UCSD-AML1 (cell line): ENCODE results near the gene LITAFD.

Source experiments
- DNase-seq: peaks from one replicate; lab custom pipeline; 2025; ENCODE audit not compliant: unreplicated experiment; lab: John Stamatoyannopoulos, UW

LITAFD gene

DNA sequence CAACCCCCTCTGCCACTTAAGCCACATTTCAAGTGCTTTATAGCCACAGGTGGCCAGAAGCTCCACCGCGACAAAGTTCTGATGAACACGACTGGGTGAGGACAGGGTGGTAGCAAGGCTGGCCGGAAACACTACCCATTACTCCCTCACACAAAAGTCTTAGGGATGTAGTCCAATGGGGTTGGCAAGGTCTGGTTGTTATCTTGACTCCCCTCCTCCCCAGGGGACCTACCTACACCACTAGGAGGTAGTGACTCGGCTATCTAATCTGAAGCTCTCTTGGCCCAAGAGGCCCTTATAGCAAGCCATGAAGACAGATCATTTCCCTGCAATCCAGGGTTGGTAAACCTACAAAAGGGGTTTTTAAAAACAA is 8.4 kb downstream of the LITAFD start:
- DNase-seq: no peak

DNA sequence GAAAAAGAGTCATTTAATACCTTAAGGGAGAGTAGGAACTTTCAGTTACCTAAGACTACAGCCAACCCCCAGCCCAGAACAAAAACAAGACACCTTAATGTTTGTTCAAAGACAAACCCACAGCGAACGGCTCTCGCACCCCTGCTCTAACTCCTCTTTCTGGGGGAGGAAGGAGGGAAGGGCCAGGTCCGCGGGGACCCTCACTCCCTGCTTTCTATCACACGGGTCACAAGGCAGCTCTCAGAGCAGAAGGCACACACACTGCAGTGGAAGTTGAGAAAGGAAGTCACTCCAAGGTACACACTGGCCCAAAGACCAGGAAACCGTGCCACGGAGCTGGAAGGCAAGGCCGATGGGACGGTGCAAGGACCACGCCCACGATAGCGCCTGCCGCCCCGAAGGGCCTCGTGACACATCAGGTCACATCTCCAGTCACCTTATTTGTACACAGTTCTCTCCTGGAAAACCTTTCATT is 10.0 kb downstream of the LITAFD start:
- DNase-seq: no peak

DNA sequence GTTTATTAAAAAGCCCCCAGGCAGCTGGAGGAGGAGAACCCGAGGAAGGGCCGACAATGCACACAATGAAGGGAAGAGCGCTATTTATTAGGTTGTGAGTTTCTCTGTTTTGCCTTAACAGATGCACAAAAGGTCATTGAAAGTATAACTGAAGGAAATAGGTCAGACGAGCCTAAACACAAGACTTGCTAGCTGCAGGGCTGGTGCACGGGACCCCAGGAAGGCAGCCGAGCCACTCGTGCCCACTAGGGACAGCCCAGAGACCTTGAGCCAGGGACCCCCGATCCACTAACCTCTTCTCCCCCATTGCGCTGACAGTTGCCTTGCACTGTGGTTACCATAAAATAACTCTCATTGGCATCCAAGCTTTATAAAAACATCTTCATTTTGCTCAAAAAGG is 11.3 kb downstream of the LITAFD start:
- DNase-seq: no peak

DNA sequence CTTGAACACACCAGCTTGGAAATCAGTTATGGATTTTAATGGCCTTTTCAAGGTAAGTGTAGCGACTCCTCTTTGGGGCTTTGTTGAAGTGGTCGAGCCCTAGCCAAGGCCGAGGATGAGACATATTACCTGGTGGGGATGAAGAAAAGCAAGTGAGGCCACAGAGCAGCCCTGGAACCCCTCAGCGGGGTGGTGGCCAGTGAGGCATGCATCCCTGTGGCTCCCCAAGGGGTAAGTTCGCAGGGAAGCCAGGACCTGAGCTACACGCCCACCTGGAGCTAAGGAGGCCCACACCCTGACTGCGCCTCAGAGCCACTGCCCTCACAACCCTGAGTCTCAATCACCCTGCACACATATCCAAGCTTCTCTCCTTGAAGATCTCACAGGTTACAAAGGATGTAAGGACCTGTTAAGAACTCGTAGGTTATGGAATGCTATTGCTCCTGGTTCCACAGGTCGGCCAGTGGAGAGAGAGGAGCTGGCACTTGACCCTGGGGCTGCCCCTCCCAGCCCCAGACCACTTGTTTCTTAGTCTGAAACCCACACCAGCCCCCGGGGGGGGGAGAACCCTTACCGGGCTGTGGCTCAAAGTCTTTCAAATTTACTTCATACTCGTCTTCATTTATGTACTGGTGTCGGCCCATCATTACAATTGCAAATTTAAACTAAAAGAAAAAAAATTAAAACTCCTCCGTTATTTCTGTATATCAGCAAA is 12.0 kb downstream of the LITAFD start:
- no peak for DNase-seq

DNA sequence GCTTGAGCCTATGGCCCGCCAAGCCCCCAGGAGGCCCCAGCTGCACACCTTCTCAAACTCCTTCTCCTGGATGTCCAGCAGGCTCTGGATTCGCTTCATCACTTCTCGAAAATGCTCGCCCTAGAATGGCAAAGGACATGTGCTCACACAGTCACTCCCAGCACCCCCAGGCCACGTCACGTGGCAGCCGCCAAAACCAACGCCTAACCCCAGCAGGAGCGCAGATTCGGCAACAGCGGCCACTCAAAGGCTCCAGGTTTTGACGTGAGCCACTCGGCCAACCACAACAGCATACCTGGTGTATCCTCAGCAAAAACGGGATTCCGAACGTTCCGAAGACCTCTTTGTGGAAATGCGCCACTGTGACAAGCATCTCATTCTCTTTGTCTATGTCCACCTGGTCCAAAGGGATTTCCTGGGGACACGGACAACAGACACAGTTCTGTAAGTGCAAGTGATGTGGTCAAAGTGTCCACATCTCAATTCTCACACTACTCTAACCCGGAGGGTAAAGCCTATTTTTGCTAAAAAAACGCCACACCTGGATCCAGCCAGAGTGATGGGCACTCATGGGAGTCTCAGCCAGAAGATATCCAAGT is 12.7 kb downstream of the LITAFD start:
- no peak for DNase-seq

DNA sequence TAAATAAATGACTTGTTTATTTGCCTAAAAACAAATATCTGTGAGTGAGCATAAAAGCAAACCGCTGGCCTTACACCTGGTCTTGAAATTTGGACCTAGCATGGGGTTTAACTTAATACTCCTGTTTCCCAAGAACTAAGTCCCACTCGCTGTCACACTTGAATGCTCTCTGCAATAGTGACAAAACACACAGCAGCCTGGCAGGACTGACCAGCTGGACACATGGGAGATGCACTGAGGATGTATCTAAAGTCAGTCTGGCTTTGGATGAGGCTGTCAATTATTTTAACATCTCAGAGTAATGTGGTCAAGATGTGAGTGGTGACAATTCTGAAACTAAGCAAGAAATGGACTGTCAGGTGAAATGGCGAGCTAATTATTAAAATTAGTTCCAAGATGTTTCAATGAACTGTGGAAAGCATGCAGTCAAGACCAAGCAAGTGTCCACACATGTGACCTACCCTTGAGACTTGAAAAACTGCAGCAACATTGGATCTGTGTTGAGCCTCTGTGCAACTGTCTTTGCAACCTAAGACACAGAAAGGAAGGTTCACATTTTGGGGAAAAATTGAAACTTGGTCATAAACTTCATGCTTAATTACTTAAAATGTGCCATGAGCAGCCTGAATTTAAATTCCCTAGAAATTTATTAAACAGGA is 16.6 kb downstream of the LITAFD start:
- no peak for DNase-seq

DNA sequence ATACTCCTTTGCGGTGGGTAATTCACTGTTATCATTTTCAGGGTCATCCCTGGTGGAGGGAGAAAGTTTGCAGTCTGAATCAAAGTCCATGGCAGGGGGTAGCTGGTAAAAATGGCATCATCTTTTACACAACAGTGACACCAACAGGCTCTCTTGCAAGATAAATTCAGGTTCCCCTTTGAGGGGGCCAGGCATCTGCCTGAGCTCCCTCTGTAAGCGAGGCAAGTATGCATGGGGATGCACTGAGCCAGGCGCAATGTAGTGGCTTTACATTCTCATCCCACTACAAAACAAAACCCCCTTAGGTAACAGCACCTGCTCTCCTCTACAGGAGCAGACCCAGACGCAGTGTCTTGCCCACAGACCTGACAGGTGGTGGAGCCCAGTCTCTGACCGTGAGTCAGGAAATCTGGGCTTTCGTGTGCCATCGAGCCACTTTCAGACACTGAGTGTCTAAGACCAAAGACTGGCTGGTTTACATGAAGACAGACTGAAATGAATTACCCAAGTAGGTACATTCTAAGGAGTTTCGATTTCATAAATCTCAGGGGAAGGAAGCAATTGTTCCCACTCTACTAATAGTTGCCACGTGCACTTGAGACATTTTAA is 17.7 kb downstream of the LITAFD start:
- no peak for DNase-seq

DNA sequence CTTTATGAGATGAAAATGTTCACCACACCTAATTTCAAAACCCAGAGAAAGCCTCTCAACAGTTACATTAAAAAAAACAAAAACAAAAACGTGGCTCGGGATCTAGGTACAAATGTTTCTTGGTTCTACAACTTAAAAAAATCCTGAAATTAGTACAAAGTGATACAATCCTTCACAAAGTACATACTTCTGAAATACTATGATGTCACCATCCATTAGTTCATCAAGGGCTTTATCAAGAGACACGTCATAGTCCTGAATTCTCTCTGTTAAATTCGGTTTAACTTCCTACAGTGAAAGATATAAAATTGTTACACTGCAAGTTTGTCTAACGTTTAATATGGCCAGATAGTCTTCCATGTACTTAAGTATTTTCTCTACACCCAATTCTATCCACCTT is 18.2 kb downstream of the LITAFD start:
- DNase-seq: no peak

DNA sequence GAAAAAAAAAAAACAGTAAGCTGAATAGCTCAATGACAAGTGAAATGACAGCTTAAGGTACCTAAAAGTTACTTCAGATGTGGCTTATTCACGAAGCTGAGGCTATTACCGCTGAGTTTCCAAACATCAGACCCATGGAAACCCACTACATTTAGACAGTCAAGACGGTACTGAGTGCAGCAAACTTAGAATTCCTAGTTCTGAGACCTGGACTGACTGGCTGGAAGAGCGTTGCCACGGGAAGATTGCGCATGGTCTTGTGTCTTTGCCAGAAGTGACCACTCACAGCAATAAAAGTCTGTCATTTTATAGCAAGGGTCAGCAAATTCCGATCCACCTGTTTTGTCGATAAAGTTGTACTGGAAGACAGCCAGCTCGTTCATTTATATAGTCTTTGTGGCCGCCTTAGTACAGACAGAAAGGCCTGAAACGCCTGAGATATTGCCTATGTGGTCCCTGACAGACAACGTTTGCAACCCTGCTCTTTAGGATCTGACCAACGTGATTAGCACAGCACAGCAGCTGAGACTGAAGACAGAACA is 19.2 kb downstream of the LITAFD start:
- no peak for DNase-seq

DNA sequence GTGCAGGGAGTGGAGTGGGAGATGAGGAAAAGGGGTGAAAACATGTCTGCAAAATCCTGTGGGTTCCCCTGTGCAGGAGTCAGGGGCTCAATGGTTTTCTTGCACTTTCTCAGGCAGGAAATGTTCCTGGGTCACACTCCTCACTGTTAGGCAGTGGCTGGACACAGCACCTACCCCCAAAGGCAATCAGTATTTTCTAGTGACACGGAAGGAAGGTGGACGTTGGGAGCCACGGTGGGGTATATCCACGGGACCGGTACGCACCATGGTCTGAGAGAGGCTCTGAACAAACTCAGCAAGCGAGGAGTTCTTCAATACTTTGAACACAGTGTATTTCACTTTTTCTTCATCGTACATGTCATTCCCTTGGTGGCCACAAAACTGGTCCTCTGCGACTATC is 20.9 kb downstream of the LITAFD start:
- DNase-seq: no peak

DNA sequence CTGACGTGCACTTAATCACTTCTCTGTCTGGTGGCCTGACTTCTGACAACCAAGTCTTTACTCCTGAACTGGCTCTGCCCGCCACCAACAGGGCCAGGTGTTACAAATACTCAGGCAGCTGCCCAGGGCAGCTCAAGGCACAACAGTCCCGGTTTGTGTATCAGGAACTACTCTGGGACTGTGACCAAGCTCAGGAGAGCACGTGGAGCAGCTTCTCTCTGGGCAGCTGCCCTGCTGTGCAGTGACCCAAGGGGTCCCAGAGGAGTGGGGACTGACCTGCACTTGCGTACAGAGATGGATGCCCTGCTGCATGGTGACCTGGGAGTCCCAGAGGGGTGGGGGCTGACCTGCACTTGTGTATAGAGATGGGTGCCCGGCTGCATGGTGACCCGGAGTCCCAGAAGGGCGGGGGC is 21.9 kb downstream of the LITAFD start:
- no peak for DNase-seq

DNA sequence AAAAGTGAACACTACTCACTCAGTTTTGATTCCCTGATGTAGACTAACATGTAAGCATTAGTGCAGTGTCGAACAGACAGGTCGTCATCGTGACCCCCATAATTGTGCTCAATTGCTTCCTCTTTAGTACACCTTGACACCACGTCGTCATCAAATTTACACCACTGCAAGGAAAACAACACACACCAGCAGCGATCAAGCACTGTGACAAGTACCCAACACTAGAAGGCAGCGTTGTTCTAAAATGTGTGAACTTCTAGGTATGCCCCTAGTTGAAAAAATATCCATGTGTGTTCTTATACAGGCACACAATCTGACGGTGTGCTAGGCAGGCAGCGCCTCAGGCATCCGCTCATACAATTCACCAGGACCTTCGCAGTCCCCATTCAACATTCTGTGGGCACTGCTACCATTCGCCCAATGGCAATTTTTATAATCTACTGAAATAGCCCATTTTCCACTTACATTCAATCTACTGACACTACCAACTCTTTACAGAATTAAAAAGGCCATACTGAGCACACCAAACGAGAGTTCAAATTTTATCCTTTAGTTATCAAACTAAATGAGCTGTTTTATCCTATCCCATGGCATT is 23.1 kb downstream of the LITAFD start:
- no peak for DNase-seq

DNA sequence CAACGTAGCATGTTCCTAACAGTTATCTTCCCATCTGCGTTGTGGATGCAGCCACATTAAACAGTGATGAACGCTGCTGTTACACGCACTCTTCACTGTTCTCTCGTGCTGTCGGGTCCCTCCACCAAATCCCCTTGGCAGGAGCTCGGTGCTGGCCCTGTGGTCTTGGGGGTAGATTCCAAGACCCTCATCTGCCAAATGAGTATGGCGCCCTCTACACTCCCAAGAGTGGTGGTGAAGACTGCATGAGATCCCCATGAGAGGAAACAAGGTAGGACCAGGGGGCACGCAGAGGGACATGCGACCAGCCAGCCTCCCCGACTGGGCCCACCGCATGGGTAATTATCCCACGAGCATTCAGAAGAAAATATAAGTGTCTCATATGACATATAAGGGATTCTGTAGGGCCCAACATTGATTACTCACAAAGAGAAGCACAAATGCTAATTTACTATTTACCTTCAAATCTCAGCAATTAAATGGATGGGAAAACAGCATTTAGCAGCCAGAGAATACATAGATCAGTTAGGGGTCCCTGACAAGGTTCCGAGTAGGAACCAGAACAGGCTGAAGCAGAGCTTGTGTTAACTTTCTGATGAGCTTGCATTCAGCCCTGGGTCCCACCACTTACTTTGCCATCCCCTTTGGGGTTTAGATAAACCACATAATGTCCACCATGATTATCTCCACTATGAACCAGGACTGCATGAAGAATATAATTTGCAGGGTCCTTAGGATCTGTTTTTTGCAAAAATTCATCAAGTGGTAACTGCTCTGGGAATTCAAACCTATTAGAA is 23.8 kb downstream of the LITAFD start:
- DNase-seq: no peak

DNA sequence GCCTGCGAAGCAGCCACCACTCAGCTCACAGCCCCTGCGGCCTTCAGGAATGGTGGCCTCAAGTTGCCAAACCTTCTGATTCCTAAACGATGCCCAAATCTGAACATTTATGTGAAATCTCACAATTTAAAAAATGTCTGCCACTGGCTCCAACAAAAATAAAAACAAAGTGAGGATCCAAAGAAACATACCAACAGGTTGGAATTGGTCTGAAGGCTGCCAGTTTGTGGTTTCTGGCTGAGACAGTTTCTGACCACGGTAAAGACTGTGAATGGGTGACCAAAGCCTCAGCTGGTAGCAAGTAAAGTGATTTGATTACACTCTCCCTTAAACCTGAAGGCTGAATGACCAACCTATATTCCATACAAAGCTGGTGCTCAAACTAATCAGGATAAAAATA is 24.9 kb downstream of the LITAFD start:
- DNase-seq: no peak

DNA sequence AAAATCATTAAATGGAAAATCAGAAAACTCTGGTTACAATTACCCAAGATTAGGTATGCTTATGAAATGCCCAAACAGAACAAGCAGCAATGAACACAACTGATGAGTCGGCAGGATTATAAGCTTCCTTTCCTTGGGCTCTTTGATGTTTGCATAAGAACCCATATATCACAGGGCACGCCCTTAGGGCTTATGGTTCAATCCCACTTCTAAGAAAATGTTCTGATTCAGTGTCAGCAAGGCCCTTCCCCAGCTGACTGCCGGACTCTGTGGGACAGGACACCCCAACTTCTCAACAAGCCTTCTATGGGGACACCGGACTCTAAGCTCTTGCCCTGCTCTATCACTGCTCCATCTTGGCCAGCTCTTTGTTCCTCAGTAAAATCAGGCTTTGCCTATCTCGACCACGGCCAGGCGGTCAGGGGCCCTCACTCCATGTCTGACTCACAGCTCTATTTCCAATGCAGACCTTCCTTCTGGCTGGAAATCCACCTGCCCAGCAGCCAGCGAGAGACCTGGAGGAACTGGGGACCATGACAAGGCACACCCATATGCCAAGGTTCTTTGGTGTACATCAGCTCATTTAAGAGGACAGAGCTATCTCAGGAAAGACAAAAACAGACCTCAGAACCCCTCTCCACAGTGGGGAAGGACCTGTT is 26.8 kb downstream of the LITAFD start:
- no peak for DNase-seq

DNA sequence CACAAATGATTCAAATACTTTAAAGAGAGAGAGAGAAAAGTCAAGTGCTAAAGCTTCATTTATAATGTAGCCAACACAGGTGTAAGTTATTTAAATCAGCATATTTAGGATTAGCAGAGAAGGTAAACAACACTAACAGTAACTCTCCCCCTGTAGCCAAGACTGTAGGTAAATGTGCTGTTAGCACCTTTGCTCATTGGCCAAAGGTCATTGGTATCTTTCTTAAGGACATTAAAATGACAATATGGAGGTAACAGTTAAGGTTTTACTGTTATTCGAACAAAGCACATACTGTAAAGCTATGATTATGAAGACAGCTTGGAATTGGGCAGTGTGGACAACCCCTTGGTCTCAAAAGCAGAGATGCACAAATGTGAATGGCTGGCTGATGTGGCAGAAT is 28.7 kb downstream of the LITAFD start:
- DNase-seq: no peak

DNA sequence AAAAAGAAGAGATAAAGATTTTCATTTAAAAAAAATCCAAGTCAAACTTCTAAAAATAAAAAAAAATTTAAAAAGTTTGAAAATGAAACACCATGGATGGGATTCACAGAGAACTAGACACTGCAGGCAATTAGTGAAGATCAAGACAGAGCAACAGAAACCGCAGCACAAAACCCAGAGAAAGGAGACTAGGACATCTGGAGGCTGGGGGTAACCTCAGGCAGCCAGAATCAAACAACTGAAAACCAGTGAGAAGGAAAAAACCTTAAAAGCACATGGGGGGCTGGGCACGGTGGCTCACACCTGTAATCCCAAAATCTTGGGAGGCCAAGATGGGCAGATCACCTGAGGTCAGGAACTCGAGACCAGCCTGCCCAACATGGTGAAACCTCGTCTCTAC is 30.6 kb downstream of the LITAFD start:
- DNase-seq: no peak

DNA sequence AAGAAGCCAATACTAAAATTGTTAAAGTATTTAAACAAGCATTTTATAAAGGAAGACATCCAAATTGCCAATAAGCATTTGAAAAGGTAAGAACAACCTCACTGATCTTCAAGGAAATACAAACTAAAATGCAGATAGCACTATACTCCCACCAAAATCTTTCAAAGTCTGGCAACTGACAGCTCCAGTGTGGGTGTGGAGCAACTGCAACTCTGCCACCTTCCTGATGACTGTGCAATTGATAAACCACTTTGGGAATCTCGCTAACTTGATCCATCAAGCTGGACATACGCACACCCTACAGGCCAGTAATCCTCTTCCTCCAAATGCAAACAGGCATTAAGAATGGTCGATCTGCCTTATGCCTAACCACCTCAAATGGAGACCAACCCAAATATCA is 31.9 kb downstream of the LITAFD start:
- no peak for DNase-seq

DNA sequence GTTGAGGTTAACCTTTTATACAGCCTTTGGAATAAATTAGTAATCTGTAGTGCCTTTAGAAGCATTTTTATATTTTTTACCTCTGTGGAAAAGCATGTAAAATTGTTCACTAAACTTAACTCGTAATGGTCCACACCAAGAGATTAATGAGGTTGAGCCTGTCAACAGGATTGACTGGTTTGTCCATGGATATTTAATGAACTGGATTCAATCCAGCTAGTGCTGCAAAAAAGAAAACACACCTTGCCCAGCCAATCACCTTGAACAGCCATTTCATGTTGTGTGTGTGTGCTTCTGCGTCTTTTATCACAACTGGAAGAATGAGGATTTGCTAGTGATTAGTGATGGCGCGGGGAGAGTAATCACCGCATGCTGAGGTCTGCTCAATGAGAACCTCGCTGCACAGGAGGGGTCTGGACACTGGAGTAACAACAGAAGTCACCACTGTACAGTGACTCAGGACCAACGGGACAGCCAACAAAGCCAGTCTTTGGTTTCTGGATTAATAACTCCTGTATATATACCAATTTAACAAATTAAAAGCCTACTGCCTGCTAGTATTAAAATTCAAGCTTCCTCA is 33.7 kb downstream of the LITAFD start:
- no peak for DNase-seq
